Left ventricle myocardium inferior (tissue), 1 donor: Measurements from ENCODE around the gene PGM1. TPM values are rescaled to one million over a fixed set of nuclear protein-coding genes. Genes with fewer than 3 reads are reported as not detected.

Source experiments
- DNase-seq: peaks from one replicate; pipeline ENCODE4 v3.0.0-alpha.2; 2020
- H3K27ac ChIP-seq: fragments of 200-600 bp; replicated peaks from 2 replicates; pipeline ENCODE4 v1.8.0; 2021
- H3K27me3 ChIP-seq: fragments of 200-600 bp; 2 replicates; pipeline ENCODE4 v1.8.0; 2021; ENCODE audit warnings: low read depth
- H3K36me3 ChIP-seq: fragments of 200-600 bp; 2 replicates; pipeline ENCODE4 v1.8.0; 2021
- H3K4me1 ChIP-seq: fragments of 200-600 bp; 2 replicates; pipeline ENCODE4 v1.8.0; 2021
- H3K4me3 ChIP-seq: fragments of 200-600 bp; 2 replicates; pipeline ENCODE4 v1.8.0; 2021; ENCODE audit warnings: mild to moderate bottlenecking, moderate library complexity
- H3K9me3 ChIP-seq: fragments of 200-600 bp; replicated peaks from 2 replicates; pipeline ENCODE4 v1.8.0; 2021
- CTCF ChIP-seq: fragments of 200-600 bp; IDR thresholded peaks from 2 replicates; pipeline ENCODE4 v1.8.0; 2021; ENCODE audit warnings: antibody characterized with exemption, mild to moderate bottlenecking, borderline replicate concordance
- intact Hi-C: fragments of 100-400 bp; cut with micrococcal nuclease; formaldehyde crosslinking; loops from one replicate; pipeline ENCODE4 v1.11.0; 2022
- total RNA-seq: library from RNA; stranded (reverse); fragmentation: NEBNext Ultra II Directional; extraction: Animal tissue kit (Norgen Biotek cat#: 25700); gene quantifications from one replicate; pipeline ENCODE4 v1.2.1, GENCODE V29; 2021
- donor health status: DM: no; HTN: yes; CAD: no; lungs with severe emphysema.

PGM1 gene
- total RNA-seq, 1 donor from 2014 or later: 280 TPM

- Histone ChIP-seq H3K4me3 (no peak overlapping the region), H3K9me3 (no peaks in the 10 kb centered on the region), H3K4me1 (peaks cover 11% of the 10 kb centered on the region), H3K27me3 (no peaks in the 10 kb centered on the region), H3K27ac (no peak overlapping the region), H3K36me3 (peaks cover 48% of the 10 kb centered on the region)
- intact Hi-C loops: no loop called here
- DNase-seq: no peak
- no peak for TF ChIP-seq CTCF
Measured at GRCh38 chr1:63630666-63631065, 37.5 kb downstream of the PGM1 start.

- Histone ChIP-seq H3K27ac (no peak overlapping the region), H3K9me3 (no peaks in the 10 kb centered on the region), H3K4me1 (no peaks in the 10 kb centered on the region), H3K27me3 (no peaks in the 10 kb centered on the region), H3K36me3 (peaks cover 60% of the 10 kb centered on the region), H3K4me3 (no peak overlapping the region)
- no peak for TF ChIP-seq CTCF
- intact Hi-C loops: no loop called here
- DNase-seq: no peak
Measured at GRCh38 chr1:63632110-63632509, 38.9 kb downstream of the PGM1 start.

- Histone ChIP-seq H3K9me3 (no peaks in the 10 kb centered on the region), H3K27ac (no peak overlapping the region), H3K36me3 (peaks cover 71% of the 10 kb centered on the region), H3K4me3 (no peak overlapping the region), H3K27me3 (no peaks in the 10 kb centered on the region), H3K4me1 (no peaks in the 10 kb centered on the region)
- no peak for TF ChIP-seq CTCF
- no peak for DNase-seq
- intact Hi-C loops: no loop called here
Measured at GRCh38 chr1:63633281-63633680, 40.1 kb downstream of the PGM1 start.

GRCh38 chr1:63634471-63634870 lies 41.3 kb downstream of the PGM1 start:
- no peak for DNase-seq
- H3K4me3 ChIP-seq: no peak overlapping the region
- H3K36me3 ChIP-seq: peaks cover 82% of the 10 kb centered on the region
- intact Hi-C loops: no loop called here
- H3K9me3 ChIP-seq: no peaks in the 10 kb centered on the region
- no peak overlapping the region for H3K27ac ChIP-seq
- H3K4me1 ChIP-seq: no peaks in the 10 kb centered on the region
- H3K27me3 ChIP-seq: no peaks in the 10 kb centered on the region
- TF ChIP-seq CTCF: no peak

GRCh38 chr1:63635681-63636080 lies 42.5 kb downstream of the PGM1 start:
- intact Hi-C loops: no loop called here
- peaks cover 82% of the 10 kb centered on the region for H3K36me3 ChIP-seq
- TF ChIP-seq CTCF: no peak

More at GRCh38 chr1:63635681-63636080, 42.5 kb downstream of the PGM1 start:
- Histone ChIP-seq H3K27ac (no peak overlapping the region), H3K4me3 (no peak overlapping the region), H3K4me1 (no peaks in the 10 kb centered on the region), H3K9me3 (no peaks in the 10 kb centered on the region), H3K27me3 (no peaks in the 10 kb centered on the region)
- no peak for DNase-seq
